NCI-H2196 treated with DMSO at 0.1 percent for 48 hours (cell line): ENCODE results near the gene ZNF652.
"Not testable (repeated sequence)": the region's sequence is repeated elsewhere in the genome, so short reads cannot be mapped to it uniquely, and the experiment has no call there.

Experiments used
- DNase-seq: peaks from one replicate; lab custom pipeline; 2025; ENCODE audit not compliant: unreplicated experiment; lab: John Stamatoyannopoulos, UW

The ZNF652 gene

GRCh38 chr17:49387498-49388289, 25.6 kb upstream of the ZNF652 start:
- no peak for DNase-seq

- DNase-seq, result no peak
Observed at GRCh38 chr17:49386373-49386772, 24.3 kb upstream of the ZNF652 start.

- no peak for DNase-seq
Observed at GRCh38 chr17:49384951-49385350, 22.9 kb upstream of the ZNF652 start.

GRCh38 chr17:49383060-49383459, 21.0 kb upstream of the ZNF652 start:
- DNase-seq, result no peak

- no peak for DNase-seq
Observed at GRCh38 chr17:49382556-49382955, 20.5 kb upstream of the ZNF652 start.

GRCh38 chr17:49381793-49382192, 19.7 kb upstream of the ZNF652 start:
- DNase-seq, result no peak

GRCh38 chr17:49381033-49381432, 19.0 kb upstream of the ZNF652 start:
- no peak for DNase-seq

- no peak for DNase-seq
Observed at GRCh38 chr17:49379926-49380325, 17.9 kb upstream of the ZNF652 start.

- no peak for DNase-seq
Observed at GRCh38 chr17:49378311-49378710, 16.3 kb upstream of the ZNF652 start.

- no peak for DNase-seq
Observed at GRCh38 chr17:49375544-49375943, 13.5 kb upstream of the ZNF652 start.

GRCh38 chr17:49373115-49373514, 11.1 kb upstream of the ZNF652 start:
- DNase-seq, result no peak

GRCh38 chr17:49372425-49372824, 10.4 kb upstream of the ZNF652 start:
- DNase-seq, result no peak

- peak; percentile 61 for DNase-seq
Observed at GRCh38 chr17:49370971-49371834, 9.2 kb upstream of the ZNF652 start.

- no peak for DNase-seq
Observed at GRCh38 chr17:49369760-49370159, 7.7 kb upstream of the ZNF652 start.

- no peak for DNase-seq
Observed at GRCh38 chr17:49369089-49369488, 7.0 kb upstream of the ZNF652 start.

- peak; percentile 26 for DNase-seq
Observed at GRCh38 chr17:49365667-49366066, 3.6 kb upstream of the ZNF652 start.

GRCh38 chr17:49365126-49365525, 3.1 kb upstream of the ZNF652 start:
- DNase-seq, result not testable (repeated sequence)

- DNase-seq, result no peak
Observed at GRCh38 chr17:49364119-49364518, 2.1 kb upstream of the ZNF652 start.

- DNase-seq, result no peak
Observed at GRCh38 chr17:49363251-49363650, 1.2 kb upstream of the ZNF652 start.

- no peak for DNase-seq
Observed at GRCh38 chr17:49362723-49363117, 670 bp upstream of the ZNF652 start.

GRCh38 chr17:49361129-49361901, 735 bp downstream of the ZNF652 start:
- DNase-seq, result no peak

GRCh38 chr17:49360796-49361128, 1.3 kb downstream of the ZNF652 start:
- DNase-seq, result no peak
